ENCODE data around the gene ANO2.

DNA sequence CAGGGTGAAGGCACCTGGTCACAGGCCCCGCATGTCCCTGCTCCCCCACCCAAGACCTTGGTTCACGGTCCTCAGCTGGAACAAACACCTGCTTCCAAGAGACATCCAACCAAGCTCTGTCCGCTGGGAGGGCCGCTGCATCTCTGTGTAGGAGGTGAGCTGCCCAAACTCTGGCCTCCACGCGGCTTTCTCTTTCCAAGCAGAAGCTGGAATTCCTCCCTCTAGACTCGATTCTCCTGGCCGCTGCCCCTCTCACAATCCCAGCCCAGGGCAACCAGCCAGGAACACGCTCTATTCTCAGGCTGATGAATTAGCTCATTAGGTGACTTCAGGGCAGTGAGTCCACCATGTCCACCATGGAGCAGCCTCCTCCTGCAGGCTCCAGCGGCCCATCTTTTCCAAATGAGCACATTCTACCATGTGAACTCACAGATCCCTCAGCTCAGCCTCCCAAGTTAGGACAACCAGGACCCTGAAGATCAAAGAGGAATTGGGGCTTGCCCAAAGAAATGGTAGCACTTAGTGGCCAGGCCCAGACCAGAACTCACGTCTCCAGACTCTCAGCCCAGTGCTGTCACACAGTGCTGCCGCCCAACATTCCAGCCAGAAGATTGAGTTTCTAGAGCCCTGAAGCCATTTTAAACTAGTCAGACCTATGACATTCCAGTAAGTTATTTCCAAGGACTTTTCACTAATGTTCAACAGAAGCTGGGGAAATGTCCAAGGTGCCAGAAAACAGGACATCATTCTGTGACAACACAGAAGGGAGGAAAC is 146.6 kb downstream of the ANO2 start:
- TF ChIP-seq, protein P1, sequence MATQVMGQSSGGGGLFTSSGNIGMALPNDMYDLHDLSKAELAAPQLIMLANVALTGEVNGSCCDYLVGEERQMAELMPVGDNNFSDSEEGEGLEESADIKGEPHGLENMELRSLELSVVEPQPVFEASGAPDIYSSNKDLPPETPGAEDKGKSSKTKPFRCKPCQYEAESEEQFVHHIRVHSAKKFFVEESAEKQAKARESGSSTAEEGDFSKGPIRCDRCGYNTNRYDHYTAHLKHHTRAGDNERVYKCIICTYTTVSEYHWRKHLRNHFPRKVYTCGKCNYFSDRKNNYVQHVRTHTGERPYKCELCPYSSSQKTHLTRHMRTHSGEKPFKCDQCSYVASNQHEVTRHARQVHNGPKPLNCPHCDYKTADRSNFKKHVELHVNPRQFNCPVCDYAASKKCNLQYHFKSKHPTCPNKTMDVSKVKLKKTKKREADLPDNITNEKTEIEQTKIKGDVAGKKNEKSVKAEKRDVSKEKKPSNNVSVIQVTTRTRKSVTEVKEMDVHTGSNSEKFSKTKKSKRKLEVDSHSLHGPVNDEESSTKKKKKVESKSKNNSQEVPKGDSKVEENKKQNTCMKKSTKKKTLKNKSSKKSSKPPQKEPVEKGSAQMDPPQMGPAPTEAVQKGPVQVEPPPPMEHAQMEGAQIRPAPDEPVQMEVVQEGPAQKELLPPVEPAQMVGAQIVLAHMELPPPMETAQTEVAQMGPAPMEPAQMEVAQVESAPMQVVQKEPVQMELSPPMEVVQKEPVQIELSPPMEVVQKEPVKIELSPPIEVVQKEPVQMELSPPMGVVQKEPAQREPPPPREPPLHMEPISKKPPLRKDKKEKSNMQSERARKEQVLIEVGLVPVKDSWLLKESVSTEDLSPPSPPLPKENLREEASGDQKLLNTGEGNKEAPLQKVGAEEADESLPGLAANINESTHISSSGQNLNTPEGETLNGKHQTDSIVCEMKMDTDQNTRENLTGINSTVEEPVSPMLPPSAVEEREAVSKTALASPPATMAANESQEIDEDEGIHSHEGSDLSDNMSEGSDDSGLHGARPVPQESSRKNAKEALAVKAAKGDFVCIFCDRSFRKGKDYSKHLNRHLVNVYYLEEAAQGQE (IDR thresholded peaks at IDR 0.05; ENCODE audit: unreplicated experiment), result no peak
- TF ChIP-seq EZH2phosphoT487 (IDR thresholded peaks at IDR 0.05; ENCODE audit: unreplicated experiment) (no peak), EZH2 (IDR thresholded peaks at IDR 0.05; ENCODE audit: low read depth, unreplicated experiment) (no peak), POLR2AphosphoS5 (IDR thresholded peaks at IDR 0.05; ENCODE audit: low read depth) (no peak), CREB1 (CRISPR knock-in tag; IDR thresholded peaks at IDR 0.05; ENCODE audit: low read depth) (no peak), ZNF331 (CRISPR knock-in tag; IDR thresholded peaks at IDR 0.05; ENCODE audit: low read depth) (no peak), NANOG (IDR thresholded peaks at IDR 0.05; ENCODE audit: borderline replicate concordance) (no peak), JUNB (IDR thresholded peaks at IDR 0.05; ENCODE audit: unreplicated experiment) (no peak), STAT1 (IDR thresholded peaks at IDR 0.05; ENCODE audit: unreplicated experiment) (no peak)
- TF ChIP-seq, protein P2, sequence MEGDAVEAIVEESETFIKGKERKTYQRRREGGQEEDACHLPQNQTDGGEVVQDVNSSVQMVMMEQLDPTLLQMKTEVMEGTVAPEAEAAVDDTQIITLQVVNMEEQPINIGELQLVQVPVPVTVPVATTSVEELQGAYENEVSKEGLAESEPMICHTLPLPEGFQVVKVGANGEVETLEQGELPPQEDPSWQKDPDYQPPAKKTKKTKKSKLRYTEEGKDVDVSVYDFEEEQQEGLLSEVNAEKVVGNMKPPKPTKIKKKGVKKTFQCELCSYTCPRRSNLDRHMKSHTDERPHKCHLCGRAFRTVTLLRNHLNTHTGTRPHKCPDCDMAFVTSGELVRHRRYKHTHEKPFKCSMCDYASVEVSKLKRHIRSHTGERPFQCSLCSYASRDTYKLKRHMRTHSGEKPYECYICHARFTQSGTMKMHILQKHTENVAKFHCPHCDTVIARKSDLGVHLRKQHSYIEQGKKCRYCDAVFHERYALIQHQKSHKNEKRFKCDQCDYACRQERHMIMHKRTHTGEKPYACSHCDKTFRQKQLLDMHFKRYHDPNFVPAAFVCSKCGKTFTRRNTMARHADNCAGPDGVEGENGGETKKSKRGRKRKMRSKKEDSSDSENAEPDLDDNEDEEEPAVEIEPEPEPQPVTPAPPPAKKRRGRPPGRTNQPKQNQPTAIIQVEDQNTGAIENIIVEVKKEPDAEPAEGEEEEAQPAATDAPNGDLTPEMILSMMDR (conservative IDR thresholded peaks at IDR 0.05; ENCODE audit: low read depth in 2 of 2), result no peak

Data from GM23338 (cell line).